Measurements from ENCODE around the gene RESP18.

- TF ChIP-seq POLR2A (IDR thresholded peaks at IDR 0.05; ENCODE audit: low read length) (no peak), GATA1 (IDR thresholded peaks at IDR 0.05; ENCODE audit: low read depth, low read length) (no peak)
Observed at GRCh38 chr2:219293736-219294231, 38.8 kb downstream of the RESP18 start.

All from erythroblast (primary cell).